K562 (cell line): Measurements from ENCODE around the gene CDK1. TPM values are rescaled to one million over a fixed set of nuclear protein-coding genes. Genes with fewer than 3 reads are reported as not detected.

Experiments
- ATAC-seq: fragments of 200-7000 bp; cut with Tn5 transposase; 3 replicates; pipeline ENCODE4 v1.9.1; 2020; ENCODE audit warnings: moderate library complexity
- BruUV-seq: library from RNA; stranded (reverse); fragments of 400-500 nt; replicated peaks from 2 replicates; lab custom pipeline; 2021; lab: Mats Ljungman, UMichigan
- CTCF ChIA-PET: fragments of 300-600 bp; formaldehyde crosslinking; extraction: SDS; loops from one replicate; lab custom pipeline; 2021; ENCODE audit warnings: low intra/inter-chr PET ratio; lab: Yijun Ruan, JAX
- POLR2A ChIA-PET: fragments of 300-600, 350-650 bp; sonication (Branson Sonifier 250); formaldehyde crosslinking; extraction: SDS; loops from one replicate; lab custom pipeline; 2021; ENCODE audit warnings: antibody characterized with exemption, inconsistent platforms; lab: Yijun Ruan, JAX
- DNase-seq, 4 experiments: peaks; one replicate each; pipeline versions ENCODE4 v3.0.0 to v3.0.0-alpha.2; 2011 to 2018; ENCODE audit warnings: low spot score in 3 of 4, mixed read lengths in 3 of 4; ENCODE audit errors: extremely low read depth in 1 of 4
- FAIRE-seq: peaks from 2 replicates; lab custom pipeline; 2011; peaks lifted over from hg19 to GRCh38; lab: Jason Lieb, UNC
- H2AFZ ChIP-seq: 2 replicates; pipeline ENCODE4 v1.6.0; 2011; ENCODE audit warnings: low read depth, low read length, control low read depth, inconsistent platforms
- H3K27ac ChIP-seq: fragments of 200-600 bp; 3 replicates; pipeline ENCODE4 v1.8.0; 2011; ENCODE audit warnings: low read depth, mild to moderate bottlenecking, control low read depth, inconsistent platforms, low read length, moderate library complexity, mixed read lengths; ENCODE audit errors: extremely low read depth
- H3K27me3 ChIP-seq, 2 experiments: fragments of 300-600 bp in 1 of 2; 2 replicates in 1 of 2; 3 replicates in 1 of 2; pipeline versions ENCODE4 v1.6.0 to v1.8.0; 2011; ENCODE audit warnings: inconsistent platforms in 2 of 2, low read length in 2 of 2, mild to moderate bottlenecking in 1 of 2, mixed read lengths in 1 of 2, moderate library complexity in 1 of 2; ENCODE audit not compliant: control insufficient read depth in 2 of 2, insufficient read depth in 2 of 2
- H3K36me3 ChIP-seq: fragments of 300-600 bp; 3 replicates; pipeline ENCODE4 v1.8.0; 2011; ENCODE audit warnings: mild to moderate bottlenecking, low read length, inconsistent platforms; ENCODE audit not compliant: control insufficient read depth, insufficient read depth
- H3K4me1 ChIP-seq, 2 experiments: fragments of 200-600 bp in 1 of 2; replicated peaks in 1 of 2; 2 replicates in 1 of 2; 3 replicates in 1 of 2; pipeline versions ENCODE4 v1.5.1 to v1.8.0; 2011; ENCODE audit warnings: inconsistent platforms in 2 of 2, low read length in 2 of 2, mild to moderate bottlenecking in 1 of 2, mixed read lengths in 1 of 2, moderate library complexity in 1 of 2; ENCODE audit not compliant: control insufficient read depth in 2 of 2, insufficient read depth in 2 of 2
- H3K4me2 ChIP-seq: 2 replicates; pipeline ENCODE4 v1.6.1; 2011; ENCODE audit warnings: low read length, control low read depth, inconsistent platforms, mixed read lengths; ENCODE audit not compliant: insufficient read depth
- H3K4me3 ChIP-seq: fragments of 200-600 bp; sonication (generic), shearing (Covaris generic); 2 replicates; pipeline ENCODE4 v1.5.1; 2016; ENCODE audit warnings: control low read depth, inconsistent platforms
- H3K79me2 ChIP-seq: fragments of 200-600 bp; 3 replicates; pipeline ENCODE4 v1.8.0; 2011; ENCODE audit warnings: low read length, inconsistent platforms; ENCODE audit not compliant: control insufficient read depth, insufficient read depth
- H3K9ac ChIP-seq, 2 experiments: 2 replicates each; pipeline versions ENCODE4 v1.6.0 to v1.6.1; 2011; ENCODE audit warnings: low read depth in 2 of 2, low read length in 2 of 2, control low read depth in 1 of 2, inconsistent platforms in 1 of 2, mild to moderate bottlenecking in 1 of 2, mixed read lengths in 1 of 2; ENCODE audit not compliant: insufficient read depth in 1 of 2
- H3K9me1 ChIP-seq: one replicate; pipeline ENCODE4 v1.6.0; 2011; ENCODE audit warnings: inconsistent platforms, mild to moderate bottlenecking, low read length, moderate library complexity; ENCODE audit not compliant: control insufficient read depth, insufficient read depth
- H3K9me3 ChIP-seq: replicated peaks from 2 replicates; pipeline ENCODE4 v1.5.1; 2011; ENCODE audit warnings: low read depth, low read length, inconsistent platforms; ENCODE audit not compliant: control insufficient read depth, insufficient read depth
- H4K20me1 ChIP-seq: replicated peaks from 2 replicates; pipeline ENCODE4 v1.6.1; 2011; ENCODE audit warnings: low read length, inconsistent platforms, mixed read lengths; ENCODE audit not compliant: control insufficient read depth, insufficient read depth
- BRCA1 ChIP-seq, 2 experiments: fragments of 450-650 bp in 1 of 2; sonication (generic) in 1 of 2; formaldehyde crosslinking in 1 of 2; IDR thresholded peaks; 2 replicates each; pipeline versions ENCODE4 v1.5.0 to v1.6.1; 2017 to 2020; ENCODE audit warnings: mild to moderate bottlenecking in 1 of 2, missing genetic modification reagents in 1 of 2
- C11orf30 ChIP-seq: fragments of 450-650 bp; IDR thresholded peaks from 2 replicates; pipeline ENCODE4 v1.6.1; 2016; ENCODE audit warnings: low read depth, mild to moderate bottlenecking
- CBX3 ChIP-seq, 2 experiments: IDR thresholded peaks; 1 replicate in 1 of 2; 2 replicates in 1 of 2; pipeline ENCODE4 v1.6.1; 2012; ENCODE audit warnings: inconsistent platforms in 2 of 2, low read length in 2 of 2, borderline replicate concordance in 1 of 2, control low read depth in 1 of 2
- ETV1 ChIP-seq: fragments of 450-650 bp; conservative IDR thresholded peaks from 2 replicates; pipeline ENCODE4 v1.6.1; 2016; ENCODE audit warnings: missing genetic modification characterization, control low read depth, low read depth, missing compliant biosample characterization
- GABPA ChIP-seq: fragments of 200-800 bp; sonication (Bioruptor generic); conservative IDR thresholded peaks from 2 replicates; pipeline ENCODE4 v1.6.1; 2016; ENCODE audit warnings: low read depth, missing genetic modification characterization, missing compliant biosample characterization
- KLF10 ChIP-seq: fragments of 250-450 bp; sonication (Bioruptor Pico); IDR thresholded peaks from 2 replicates; pipeline ENCODE4 v1.6.1; 2021; ENCODE audit warnings: matching md5 sums
- MED1 ChIP-seq: sonication (generic); formaldehyde crosslinking; IDR thresholded peaks from 2 replicates; pipeline ENCODE4 v1.8.1; 2023; ENCODE audit warnings: missing genetic modification reagents, borderline replicate concordance
- PTTG1 ChIP-seq: fragments of 450-650 bp; IDR thresholded peaks from 2 replicates; pipeline ENCODE4 v1.6.1; 2016; ENCODE audit warnings: low read depth, mild to moderate bottlenecking, missing genetic modification characterization, missing compliant biosample characterization
- SPI1 ChIP-seq: IDR thresholded peaks from 2 replicates; pipeline ENCODE4 v1.6.1; 2011; ENCODE audit warnings: low read depth, low read length, control low read depth, borderline replicate concordance
- VEZF1 ChIP-seq: fragments of 200-800 bp; sonication (Bioruptor generic); IDR thresholded peaks from 2 replicates; pipeline ENCODE4 v1.6.1; 2017; ENCODE audit warnings: missing genetic modification characterization, missing compliant biosample characterization
- ZNF398 ChIP-seq: fragments of 250-450 bp; sonication (Bioruptor Pico); IDR thresholded peaks from 2 replicates; pipeline ENCODE4 v1.8.0; 2021; ENCODE audit warnings: moderate library complexity, mild to moderate bottlenecking, inconsistent platforms
- ZNF436 ChIP-seq: fragments of 250-450, 450-650 bp; sonication (Bioruptor Pico); formaldehyde crosslinking; IDR thresholded peaks from 2 replicates; pipeline ENCODE4 v1.7.0; 2020; ENCODE audit warnings: mild to moderate bottlenecking
- ZNF644 ChIP-seq: fragments of 200-800 bp; sonication (Bioruptor generic); IDR thresholded peaks from 2 replicates; pipeline ENCODE4 v1.6.1; 2016; ENCODE audit warnings: low read depth, missing genetic modification characterization, missing compliant biosample characterization
- WGBS: fragments of 100-300 bp; shearing (Covaris generic); methylation state at CpG from one replicate; pipeline ENCODE4 v1.1.6; 2016; ENCODE audit warnings: low coverage, mixed read lengths; ENCODE audit not compliant: insufficient coverage; ENCODE audit errors: missing lambda C conversion rate; 5-methylcytosine and 5-hydroxymethylcytosine counted together
- in situ Hi-C: fragments of 300-500 bp; cut with MboI; formaldehyde crosslinking; loops from 4 replicates; pipeline ENCODE4 v1.15.0; 2018; ENCODE audit warnings: inconsistent platforms, mixed read lengths
- intact Hi-C: fragments of 100-400 bp; cut with micrococcal nuclease; formaldehyde crosslinking; loops from 2 replicates; pipeline ENCODE4 v1.14.2; 2022
- polyA plus RNA-seq, 8 experiments: library from polyadenylated mRNA; depleted of rRNA in 4 of 8; stranded (reverse) in 5 of 8; unstranded in 3 of 8; fragments of >200 nt; fragmentation: Nextera tagmentation in 2 of 8; fragmentation: Illumina TruSeq in 1 of 8; extraction: Ambion mirVana in 2 of 8; extraction: Trizol in 1 of 8; gene quantifications; 2 replicates each; pipeline versions ENCODE4 v1.2.1 to v1.2.3, GENCODE V29; 2011 to 2014; ENCODE audit warnings: inconsistent platforms in 1 of 8, missing spikeins in 1 of 8
- total RNA-seq, 7 experiments: library from RNA; depleted of rRNA in 6 of 7; stranded (reverse); fragments of >200 nt in 6 of 7; fragmentation: Illumina TruSeq in 2 of 7; extraction: Trizol in 2 of 7; gene quantifications; 2 replicates each; pipeline versions ENCODE4 v1.2.1 to v1.2.3, GENCODE V29; 2011 to 2021; ENCODE audit warnings: low replicate concordance in 1 of 7

Gene CDK1
- total and polyA plus RNA-seq, 9 of the 15 experiments (the other 6 are each of a cell fraction or from before 2014, with no cell fraction given) = 156 to 685 (median 236) TPM

- H3K27ac ChIP-seq = no peak overlapping the region
- no peak overlapping the region for H3K4me3 ChIP-seq
- WGBS = 100% methylated on average over 1 of the region's 1 CpG
- H3K9ac ChIP-seq = no peak overlapping the region
- peak overlapping the region; percentile 43 for H2AFZ ChIP-seq
- no peaks in the 10 kb centered on the region for H3K36me3 ChIP-seq
- CTCF ChIA-PET = no interaction called here
- POLR2A ChIA-PET = no interaction called here
- no peaks in the 10 kb centered on the region for H3K9me3 ChIP-seq
- in situ Hi-C loops = no loop called here
- DNase-seq (no peak), ATAC-seq (no peak), FAIRE-seq (no peak)
- intact Hi-C loops = loop anchor here (10.0 kb wide), 1 partner anchor 1011 kb away; no protein-coding TSS in a partner anchor
- no TSS peak for BruUV-seq
- H3K9me1 ChIP-seq = no peaks in the 10 kb centered on the region
- no peaks in the 10 kb centered on the region for H3K27me3 ChIP-seq
- H3K79me2 ChIP-seq = no peaks in the 10 kb centered on the region
- no peak overlapping the region for H3K4me2 ChIP-seq
- peaks cover 0 to 8% of the 10 kb centered on the region in 2 experiments; a peak in 3 of 5 replicates for H3K4me1 ChIP-seq
- H4K20me1 ChIP-seq = no peaks in the 10 kb centered on the region
- peak; percentile 67 for TF ChIP-seq SPI1
- TF ChIP-seq ZNF398 (CRISPR knock-in tag) = no peak
These were observed 45.0 kb downstream of the CDK1 start for GRCh38 chr10:60823324-60823723.

GRCh38 chr10:60825520-60825919 is 47.2 kb downstream of the CDK1 start:
- 61% methylated on average over 4 of the region's 4 CpGs for WGBS
- no peaks in the 10 kb centered on the region for H4K20me1 ChIP-seq
- H3K9me1 ChIP-seq = no peaks in the 10 kb centered on the region
- DNase-seq (no peak), FAIRE-seq (no peak), ATAC-seq (no peak)
- peaks cover 0 to 19% of the 10 kb centered on the region in 2 experiments; a peak in 4 of 5 replicates for H3K4me1 ChIP-seq
- no peaks in the 10 kb centered on the region for H3K9me3 ChIP-seq
- H3K9ac ChIP-seq = no peak overlapping the region
- in situ Hi-C loops (no loop called here), intact Hi-C loops (loop anchor here (10.0 kb wide), 1 partner anchor 1009 kb away; no protein-coding TSS in a partner anchor)
- ChIA-PET CTCF (no interaction called here), POLR2A (no interaction called here)
- H3K27me3 ChIP-seq = no peaks in the 10 kb centered on the region
- H3K27ac ChIP-seq = no peak overlapping the region
- H2AFZ ChIP-seq = no peak overlapping the region
- H3K4me2 ChIP-seq = no peak overlapping the region
- BruUV-seq = no TSS peak
- H3K4me3 ChIP-seq = no peak overlapping the region
- H3K36me3 ChIP-seq = no peaks in the 10 kb centered on the region
- H3K79me2 ChIP-seq = no peaks in the 10 kb centered on the region
- TF ChIP-seq ZNF436 (CRISPR knock-in tag) (no peak), VEZF1 (CRISPR knock-in tag) (no peak), GABPA (tag) (no peak), PTTG1 (peak; percentile 67), MED1 (CRISPR knock-in tag) (no peak), BRCA1 (IDR thresholded peaks at IDR 0.05) (no peak), BRCA1 (CRISPR knock-in tag; IDR thresholded peaks at IDR 0.05) (no peak), C11orf30 (no peak), ETV1 (tag) (no peak), KLF10 (CRISPR knock-in tag) (no peak), ZNF644 (tag) (no peak), CBX3 (IDR thresholded peaks at IDR 0.05; ENCODE audit: borderline replicate concordance in 1 of 2, low read length in 2 of 2) (no peak)
